ENCODE data around the gene UNC80.

UNC80 gene

DNA sequence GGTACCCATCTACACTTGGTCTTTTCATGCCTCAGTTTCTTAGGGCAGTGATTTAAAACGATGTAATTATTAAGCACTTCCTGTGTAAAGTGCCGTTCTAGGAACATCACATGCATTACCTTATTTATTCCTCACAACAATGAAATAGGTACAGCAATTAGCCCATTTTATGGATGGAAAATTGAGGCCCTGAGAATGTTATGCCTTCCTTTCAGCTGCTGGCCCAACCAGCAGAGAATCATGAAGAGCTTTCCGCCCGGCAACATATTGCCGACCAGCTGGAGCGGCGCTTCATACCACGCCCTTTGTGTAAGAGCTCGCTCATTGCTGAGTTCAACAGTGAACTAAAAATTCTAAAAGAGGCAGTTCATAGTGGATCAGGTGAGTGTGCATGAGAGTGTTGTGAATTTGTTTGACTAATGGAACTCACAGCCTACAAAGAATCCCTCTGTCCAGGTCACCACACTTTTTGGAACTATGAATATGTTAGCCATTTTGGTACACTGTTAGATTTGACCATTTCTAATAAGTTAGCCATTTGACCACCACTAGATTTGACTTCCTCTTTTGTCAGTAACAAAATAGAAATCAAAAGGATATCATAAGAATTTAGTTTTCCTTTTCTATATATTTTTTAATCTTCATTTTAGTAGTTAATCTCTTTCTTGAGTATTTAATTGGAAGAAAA, 205.2 kb downstream of the UNC80 start:
- H3K4me1 ChIP-seq (ENCODE audit: control insufficient read depth in 5 of 5, insufficient read depth in 5 of 5, low read length in 5 of 5) = no peaks in the 10 kb centered on the region
- H3K27me3 ChIP-seq (ENCODE audit: control insufficient read depth in 5 of 5, insufficient read depth in 4 of 5, low read length in 5 of 5) = peaks cover 0 to 3% (median 0%) of the 10 kb centered on the region in 5 donors
- H3K4me3 ChIP-seq (ENCODE audit: low read depth in 1 of 5, low read length in 5 of 5) = no peak overlapping the region
- no peak overlapping the region for H3K9ac ChIP-seq (ENCODE audit: low read length in 5 of 5)
- H3K9me3 ChIP-seq (ENCODE audit: control insufficient read depth in 5 of 5, low read length in 5 of 5) = no peaks in the 10 kb centered on the region
- H3K27ac ChIP-seq (ENCODE audit: low read depth, low read length) = no peak overlapping the region
- no peaks in the 10 kb centered on the region for H3K36me3 ChIP-seq (ENCODE audit: control insufficient read depth in 5 of 5, insufficient read depth in 5 of 5, low read length in 5 of 5)

DNA sequence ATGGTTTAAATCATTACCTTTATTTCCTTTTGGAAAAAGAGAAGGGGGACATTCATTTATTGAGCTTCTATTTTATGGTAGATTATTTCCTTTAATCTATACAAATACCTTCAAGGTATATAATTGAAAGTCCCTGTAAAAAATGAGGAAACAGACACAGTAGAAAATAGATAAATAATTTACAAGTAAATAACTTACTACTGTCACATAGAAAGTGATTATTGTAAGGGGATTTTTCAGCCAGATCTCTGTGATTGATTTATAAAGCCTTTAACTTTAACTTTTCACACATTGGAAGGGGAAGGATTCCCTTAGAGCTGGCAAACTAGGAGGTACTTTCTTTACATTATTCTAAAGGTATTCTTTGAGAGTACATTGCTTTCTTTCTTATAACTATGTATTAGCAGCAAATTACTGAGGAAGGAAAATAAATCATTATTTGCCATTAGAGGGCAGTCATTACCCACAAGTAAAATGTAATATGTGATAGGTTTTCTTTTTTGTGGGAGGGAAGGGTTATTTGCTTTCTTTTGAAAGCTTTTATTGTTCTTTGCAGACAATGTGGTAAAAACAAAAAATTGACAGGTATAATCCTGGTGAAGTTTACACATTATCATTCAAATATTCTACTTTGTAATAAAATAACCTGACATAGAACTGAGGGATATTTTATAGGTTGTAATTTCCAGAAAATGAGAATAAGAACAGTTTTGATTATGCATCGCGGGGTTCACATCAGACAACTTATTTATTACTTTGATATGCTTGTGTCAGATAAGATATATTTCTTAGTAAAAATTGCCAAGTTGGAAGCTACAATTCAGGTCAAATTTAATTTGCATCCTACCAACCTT, 206.0 kb downstream of the UNC80 start:
- Histone ChIP-seq H3K9ac (ENCODE audit: low read length in 5 of 5) (no peak overlapping the region), H3K4me3 (ENCODE audit: low read depth in 1 of 5, low read length in 5 of 5) (no peak overlapping the region), H3K9me3 (ENCODE audit: control insufficient read depth in 5 of 5, low read length in 5 of 5) (no peaks in the 10 kb centered on the region), H3K27me3 (ENCODE audit: control insufficient read depth in 5 of 5, insufficient read depth in 4 of 5, low read length in 5 of 5) (peaks cover 0 to 3% (median 0%) of the 10 kb centered on the region in 5 donors), H3K36me3 (ENCODE audit: control insufficient read depth in 5 of 5, insufficient read depth in 5 of 5, low read length in 5 of 5) (no peaks in the 10 kb centered on the region), H3K27ac (ENCODE audit: low read depth, low read length) (no peak overlapping the region), H3K4me1 (ENCODE audit: control insufficient read depth in 5 of 5, insufficient read depth in 5 of 5, low read length in 5 of 5) (no peaks in the 10 kb centered on the region)

DNA sequence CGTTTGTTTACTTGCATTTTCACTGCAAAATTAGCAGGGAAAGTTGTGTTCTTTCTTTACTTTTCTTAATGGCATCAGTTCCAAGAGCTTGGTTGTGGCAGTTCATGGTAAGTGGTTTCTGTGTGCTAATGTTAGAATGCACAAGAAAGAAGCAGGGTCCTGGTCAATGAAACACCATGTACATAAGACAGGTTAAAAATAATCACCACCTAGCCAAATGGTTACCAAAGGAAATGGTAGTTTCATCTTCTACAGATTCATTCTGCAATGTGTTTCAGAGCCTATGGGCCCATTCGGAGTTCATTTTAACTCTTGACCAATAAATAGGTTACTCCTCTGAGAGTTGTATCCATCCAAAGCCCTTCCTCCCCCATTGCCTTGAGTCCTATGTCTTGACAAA, 212.7 kb downstream of the UNC80 start:
- Histone ChIP-seq H3K27me3 (ENCODE audit: control insufficient read depth in 5 of 5, insufficient read depth in 4 of 5, low read length in 5 of 5) (no peaks in the 10 kb centered on the region), H3K9ac (ENCODE audit: low read length in 5 of 5) (no peak overlapping the region), H3K27ac (ENCODE audit: low read depth, low read length) (no peak overlapping the region), H3K36me3 (ENCODE audit: control insufficient read depth in 5 of 5, insufficient read depth in 5 of 5, low read length in 5 of 5) (no peaks in the 10 kb centered on the region), H3K9me3 (ENCODE audit: control insufficient read depth in 5 of 5, low read length in 5 of 5) (no peaks in the 10 kb centered on the region), H3K4me1 (ENCODE audit: control insufficient read depth in 5 of 5, insufficient read depth in 5 of 5, low read length in 5 of 5) (peaks cover 0 to 3% (median 0%) of the 10 kb centered on the region in 5 donors), H3K4me3 (ENCODE audit: low read depth in 1 of 5, low read length in 5 of 5) (no peak overlapping the region)

DNA sequence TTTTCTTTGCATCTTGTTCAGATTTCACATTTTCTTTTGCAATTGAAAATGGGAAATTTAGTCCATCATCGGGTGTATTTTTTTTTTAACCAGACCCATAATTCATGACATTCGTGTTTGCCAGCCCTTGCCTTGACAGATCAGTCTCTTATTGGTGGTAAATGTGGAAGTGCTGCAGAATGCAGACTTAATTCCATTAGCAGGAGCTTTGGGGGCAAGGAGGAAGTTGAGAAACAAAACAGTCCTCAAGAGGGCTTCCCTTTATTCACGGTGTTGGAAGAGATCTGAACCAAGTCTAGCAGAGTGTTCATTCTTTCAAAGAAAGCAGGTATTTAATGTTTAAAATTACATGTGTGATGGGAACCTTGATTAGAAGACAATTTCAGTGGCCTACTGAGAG, 214.2 kb downstream of the UNC80 start:
- H3K27ac ChIP-seq (ENCODE audit: low read depth, low read length) = no peak overlapping the region
- no peaks in the 10 kb centered on the region for H3K9me3 ChIP-seq (ENCODE audit: control insufficient read depth in 5 of 5, low read length in 5 of 5)
- H3K9ac ChIP-seq (ENCODE audit: low read length in 5 of 5) = no peak overlapping the region
- H3K4me1 ChIP-seq (ENCODE audit: control insufficient read depth in 5 of 5, insufficient read depth in 5 of 5, low read length in 5 of 5) = peaks cover 0 to 3% (median 0%) of the 10 kb centered on the region in 5 donors
- H3K36me3 ChIP-seq (ENCODE audit: control insufficient read depth in 5 of 5, insufficient read depth in 5 of 5, low read length in 5 of 5) = no peaks in the 10 kb centered on the region
- no peaks in the 10 kb centered on the region for H3K27me3 ChIP-seq (ENCODE audit: control insufficient read depth in 5 of 5, insufficient read depth in 4 of 5, low read length in 5 of 5)
- H3K4me3 ChIP-seq (ENCODE audit: low read depth in 1 of 5, low read length in 5 of 5) = no peak overlapping the region

DNA sequence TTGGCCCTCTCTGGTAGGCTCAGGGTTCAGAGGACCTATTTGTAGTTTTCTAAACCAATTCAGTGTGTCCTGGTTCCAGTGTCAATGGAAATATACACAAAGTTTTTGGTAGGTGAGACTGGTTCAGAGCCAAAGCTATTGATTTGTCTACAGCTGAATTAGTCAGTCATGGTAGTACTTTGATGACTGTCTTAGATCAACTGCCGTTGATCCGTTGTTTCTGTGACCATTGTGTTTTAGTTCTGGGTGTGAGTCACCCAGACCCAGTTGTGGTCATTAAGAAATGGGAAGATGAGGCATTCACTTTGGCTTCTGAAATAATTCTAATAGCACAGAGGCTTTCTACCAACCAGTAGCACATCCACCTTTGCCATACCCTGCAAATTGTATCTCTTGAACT, 214.8 kb downstream of the UNC80 start:
- H3K4me1 ChIP-seq (ENCODE audit: control insufficient read depth in 5 of 5, insufficient read depth in 5 of 5, low read length in 5 of 5) = peaks cover 0 to 3% (median 0%) of the 10 kb centered on the region in 5 donors
- H3K4me3 ChIP-seq (ENCODE audit: low read depth in 1 of 5, low read length in 5 of 5) = no peak overlapping the region
- H3K36me3 ChIP-seq (ENCODE audit: control insufficient read depth in 5 of 5, insufficient read depth in 5 of 5, low read length in 5 of 5) = no peaks in the 10 kb centered on the region
- no peaks in the 10 kb centered on the region for H3K9me3 ChIP-seq (ENCODE audit: control insufficient read depth in 5 of 5, low read length in 5 of 5)
- H3K27ac ChIP-seq (ENCODE audit: low read depth, low read length) = no peak overlapping the region
- H3K27me3 ChIP-seq (ENCODE audit: control insufficient read depth in 5 of 5, insufficient read depth in 4 of 5, low read length in 5 of 5) = no peaks in the 10 kb centered on the region
- H3K9ac ChIP-seq (ENCODE audit: low read length in 5 of 5) = no peak overlapping the region

DNA sequence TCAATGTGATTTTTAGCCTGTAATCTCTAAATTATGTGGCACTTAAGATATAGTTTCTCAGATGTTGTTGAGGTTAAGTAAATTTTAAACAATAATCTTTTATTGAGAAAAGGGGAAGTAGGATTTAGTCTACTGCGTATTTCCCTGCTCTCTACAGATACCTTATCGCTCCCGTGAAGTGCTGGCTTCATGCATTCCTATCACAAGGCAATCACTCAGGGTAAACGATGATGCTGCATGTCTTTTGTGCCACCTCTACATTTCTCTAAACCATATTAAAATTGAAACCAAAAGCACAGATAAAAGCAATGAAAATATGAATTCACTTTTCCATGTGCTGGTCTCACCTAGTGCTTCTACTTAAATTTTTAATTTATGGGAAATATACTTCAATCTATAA, 216.4 kb downstream of the UNC80 start:
- Histone ChIP-seq H3K4me1 (ENCODE audit: control insufficient read depth in 5 of 5, insufficient read depth in 5 of 5, low read length in 5 of 5) (peaks cover 0 to 3% (median 0%) of the 10 kb centered on the region in 5 donors), H3K27ac (ENCODE audit: low read depth, low read length) (no peak overlapping the region), H3K4me3 (ENCODE audit: low read depth in 1 of 5, low read length in 5 of 5) (no peak overlapping the region), H3K9ac (ENCODE audit: low read length in 5 of 5) (no peak overlapping the region), H3K9me3 (ENCODE audit: control insufficient read depth in 5 of 5, low read length in 5 of 5) (no peaks in the 10 kb centered on the region), H3K27me3 (ENCODE audit: control insufficient read depth in 5 of 5, insufficient read depth in 4 of 5, low read length in 5 of 5) (no peaks in the 10 kb centered on the region), H3K36me3 (ENCODE audit: control insufficient read depth in 5 of 5, insufficient read depth in 5 of 5, low read length in 5 of 5) (no peaks in the 10 kb centered on the region)

DNA sequence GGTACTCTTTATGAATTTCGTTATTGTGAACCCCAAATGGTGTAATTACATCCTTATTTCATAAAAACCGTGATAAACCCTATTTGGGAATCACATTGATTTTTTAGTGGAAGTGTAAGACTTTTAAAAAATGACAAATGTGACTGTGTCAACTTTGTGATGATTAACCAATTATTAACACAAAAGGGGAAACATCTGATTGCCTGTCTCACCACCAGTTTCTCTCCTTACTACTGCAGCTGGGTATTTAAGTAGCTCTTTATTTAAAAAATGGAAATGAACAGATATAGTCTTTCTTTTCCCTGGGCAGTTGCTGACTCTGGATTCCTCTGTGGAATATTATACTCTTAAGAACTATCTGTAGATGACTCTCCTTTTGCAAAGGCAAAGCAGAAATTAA, 219.2 kb downstream of the UNC80 start:
- Histone ChIP-seq H3K4me3 (ENCODE audit: low read depth in 1 of 5, low read length in 5 of 5) (no peak overlapping the region), H3K9ac (ENCODE audit: low read length in 5 of 5) (no peak overlapping the region), H3K4me1 (ENCODE audit: control insufficient read depth in 5 of 5, insufficient read depth in 5 of 5, low read length in 5 of 5) (peaks cover 0 to 3% (median 0%) of the 10 kb centered on the region in 5 donors), H3K27ac (ENCODE audit: low read depth, low read length) (no peak overlapping the region), H3K27me3 (ENCODE audit: control insufficient read depth in 5 of 5, insufficient read depth in 4 of 5, low read length in 5 of 5) (no peaks in the 10 kb centered on the region), H3K9me3 (ENCODE audit: control insufficient read depth in 5 of 5, low read length in 5 of 5) (no peaks in the 10 kb centered on the region), H3K36me3 (ENCODE audit: control insufficient read depth in 5 of 5, insufficient read depth in 5 of 5, low read length in 5 of 5) (no peaks in the 10 kb centered on the region)

DNA sequence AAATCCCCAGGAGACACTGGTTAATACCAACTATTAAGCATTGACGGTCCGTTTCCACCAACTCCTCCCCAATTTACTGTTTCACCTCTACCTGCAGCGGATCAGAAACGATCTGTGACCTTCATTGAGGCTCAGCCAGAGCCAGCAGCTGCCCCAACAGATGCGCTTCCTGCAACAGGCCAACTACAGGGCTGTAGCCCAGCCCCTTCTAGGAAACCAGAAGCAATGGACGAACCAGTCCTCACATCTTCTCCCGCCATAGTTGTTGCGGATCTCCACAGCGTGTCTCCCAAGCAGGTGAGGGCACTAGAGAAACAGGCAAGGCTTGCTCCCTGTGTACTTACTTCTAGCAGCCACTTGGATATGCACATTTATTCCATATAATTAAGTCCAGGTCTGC, 222.3 kb downstream of the UNC80 start:
- Histone ChIP-seq H3K27me3 (ENCODE audit: control insufficient read depth in 5 of 5, insufficient read depth in 4 of 5, low read length in 5 of 5) (no peaks in the 10 kb centered on the region), H3K27ac (ENCODE audit: low read depth, low read length) (no peak overlapping the region), H3K36me3 (ENCODE audit: control insufficient read depth in 5 of 5, insufficient read depth in 5 of 5, low read length in 5 of 5) (no peaks in the 10 kb centered on the region), H3K4me1 (ENCODE audit: control insufficient read depth in 5 of 5, insufficient read depth in 5 of 5, low read length in 5 of 5) (no peaks in the 10 kb centered on the region), H3K4me3 (ENCODE audit: low read depth in 1 of 5, low read length in 5 of 5) (no peak overlapping the region), H3K9ac (ENCODE audit: low read length in 5 of 5) (no peak overlapping the region), H3K9me3 (ENCODE audit: control insufficient read depth in 5 of 5, low read length in 5 of 5) (no peaks in the 10 kb centered on the region)

DNA sequence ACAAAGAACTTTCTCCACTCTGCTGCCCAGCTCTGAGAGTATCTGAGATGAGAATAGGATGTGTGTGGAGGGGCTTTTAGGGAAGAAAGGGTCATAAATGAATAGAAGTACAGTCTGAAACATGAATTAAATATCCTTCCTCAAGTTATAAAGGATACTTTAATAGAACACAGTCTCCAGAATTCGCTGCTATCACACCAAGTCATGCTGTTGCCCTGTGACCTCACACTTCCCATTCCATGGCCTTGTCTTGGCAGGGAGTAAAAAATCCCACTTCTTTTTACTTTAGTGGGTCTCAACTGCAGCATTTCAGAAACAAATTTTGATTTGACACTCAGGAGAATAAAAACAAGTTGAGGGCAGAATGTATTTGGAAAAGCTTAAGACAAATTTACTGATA, 227.0 kb downstream of the UNC80 start:
- Histone ChIP-seq H3K9ac (ENCODE audit: low read length in 5 of 5) (no peak overlapping the region), H3K4me1 (ENCODE audit: control insufficient read depth in 5 of 5, insufficient read depth in 5 of 5, low read length in 5 of 5) (peaks cover 0 to 16% (median 14%) of the 10 kb centered on the region in 5 donors), H3K9me3 (ENCODE audit: control insufficient read depth in 5 of 5, low read length in 5 of 5) (no peaks in the 10 kb centered on the region), H3K27me3 (ENCODE audit: control insufficient read depth in 5 of 5, insufficient read depth in 4 of 5, low read length in 5 of 5) (no peaks in the 10 kb centered on the region), H3K27ac (ENCODE audit: low read depth, low read length) (no peak overlapping the region), H3K4me3 (ENCODE audit: low read depth in 1 of 5, low read length in 5 of 5) (no peak overlapping the region), H3K36me3 (ENCODE audit: control insufficient read depth in 5 of 5, insufficient read depth in 5 of 5, low read length in 5 of 5) (no peaks in the 10 kb centered on the region)

Measured in subcutaneous abdominal adipose tissue (tissue), 5 donors.